Stimulated activated CD8-positive, alpha-beta memory T cell treated with anti-CD3 and anti-CD28 coated beads, Interleukin-7, amount 100 ng/mL, for 4 hours (primary cell): ENCODE measurements around the gene ENTPD6.
"Not testable (repeated sequence)": the region's sequence is repeated elsewhere in the genome, so short reads cannot be mapped to it uniquely, and the experiment has no call there.

ENCODE experiments used
- DNase-seq, 2 donors: peaks; one replicate each; pipeline ENCODE4 v3.0.0-alpha.2; 2020; ENCODE audit warnings: low read depth in 2 of 2

Gene ENTPD6

GRCh38 chr20:25195014-25195961 is at the start of gene ENTPD6:
TSS of gene ENTPD6 (plus strand) at chr20:25195712. CDS start at chr20:25206537, 10,825 bp downstream.
- DNase-seq, result peak; percentile 79 to 89

DNA sequence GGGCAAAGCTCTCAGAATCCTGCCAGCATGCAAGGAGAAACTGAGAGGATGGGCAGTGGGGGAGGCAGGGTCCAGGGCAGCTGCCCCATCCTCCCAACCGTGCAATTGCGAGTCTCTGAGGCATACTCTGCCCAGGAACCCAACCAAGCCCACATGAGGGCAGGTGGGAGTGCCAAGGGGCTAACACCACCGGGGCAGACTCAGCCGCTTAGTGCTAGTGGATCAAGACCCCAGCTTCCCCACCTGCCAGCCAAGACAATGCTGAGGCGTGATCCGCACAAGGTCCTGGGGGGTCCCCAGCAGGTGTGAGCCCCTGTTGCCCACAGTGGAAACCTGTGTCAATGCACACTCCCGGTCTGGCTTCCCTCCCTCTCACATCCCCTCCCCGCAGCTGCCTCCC is 48.5 kb upstream of the ENTPD6 start:
- no peak for DNase-seq

GRCh38 chr20:25147716-25148115 is 47.8 kb upstream of the ENTPD6 start:
- no peak for DNase-seq

- peak; percentile 53 to 62 for DNase-seq
These were observed 47.1 kb upstream of the ENTPD6 start for GRCh38 chr20:25148181-25148981.

GRCh38 chr20:25148982-25149846 is 46.3 kb upstream of the ENTPD6 start:
- DNase-seq, result no peak

DNA sequence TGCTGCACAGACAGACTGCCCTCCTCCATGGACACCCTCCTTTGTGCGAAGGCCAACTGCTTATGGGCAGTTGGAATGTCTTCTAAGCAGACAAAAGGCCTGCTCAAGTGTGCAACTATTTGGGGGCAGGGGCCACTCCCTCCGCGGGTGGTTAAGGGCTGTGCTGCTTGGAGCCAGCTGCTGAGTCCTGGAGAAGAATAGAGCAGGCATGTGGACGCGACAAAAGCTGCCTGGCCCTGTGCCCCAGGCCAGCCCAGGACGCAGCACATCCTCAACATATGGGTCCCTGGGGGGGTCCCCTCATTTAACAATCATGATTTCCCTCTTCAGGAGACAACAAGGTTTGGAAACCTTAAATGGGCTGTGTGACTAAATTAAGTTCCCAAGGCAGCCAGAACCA is 45.5 kb upstream of the ENTPD6 start:
- no peak for DNase-seq

DNA sequence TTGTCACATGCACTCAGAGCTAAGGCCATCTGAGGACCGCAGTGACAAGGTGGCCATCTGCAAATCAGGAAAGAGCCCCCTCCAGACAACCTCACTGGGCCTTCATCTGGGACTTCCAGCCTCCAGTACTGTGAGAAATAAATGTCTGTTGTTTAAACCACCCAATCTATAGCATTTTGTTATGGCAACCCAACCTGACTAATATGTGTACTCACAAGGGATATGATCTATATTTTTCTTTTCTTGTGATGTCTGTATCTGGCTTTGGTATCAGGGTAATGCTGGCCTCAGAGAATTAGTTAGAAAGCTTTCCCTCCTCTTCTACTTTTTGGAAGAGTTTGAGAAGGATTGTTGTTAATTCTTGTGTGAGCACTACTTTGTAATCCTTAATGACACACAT is 37.5 kb upstream of the ENTPD6 start:
- DNase-seq, result no peak

GRCh38 chr20:25160467-25160866 is 35.0 kb upstream of the ENTPD6 start:
- DNase-seq, result no peak

- no peak for DNase-seq
These were observed 34.6 kb upstream of the ENTPD6 start for GRCh38 chr20:25160897-25161296.

- no peak for DNase-seq
These were observed 30.4 kb upstream of the ENTPD6 start for GRCh38 chr20:25165128-25165527.

DNA sequence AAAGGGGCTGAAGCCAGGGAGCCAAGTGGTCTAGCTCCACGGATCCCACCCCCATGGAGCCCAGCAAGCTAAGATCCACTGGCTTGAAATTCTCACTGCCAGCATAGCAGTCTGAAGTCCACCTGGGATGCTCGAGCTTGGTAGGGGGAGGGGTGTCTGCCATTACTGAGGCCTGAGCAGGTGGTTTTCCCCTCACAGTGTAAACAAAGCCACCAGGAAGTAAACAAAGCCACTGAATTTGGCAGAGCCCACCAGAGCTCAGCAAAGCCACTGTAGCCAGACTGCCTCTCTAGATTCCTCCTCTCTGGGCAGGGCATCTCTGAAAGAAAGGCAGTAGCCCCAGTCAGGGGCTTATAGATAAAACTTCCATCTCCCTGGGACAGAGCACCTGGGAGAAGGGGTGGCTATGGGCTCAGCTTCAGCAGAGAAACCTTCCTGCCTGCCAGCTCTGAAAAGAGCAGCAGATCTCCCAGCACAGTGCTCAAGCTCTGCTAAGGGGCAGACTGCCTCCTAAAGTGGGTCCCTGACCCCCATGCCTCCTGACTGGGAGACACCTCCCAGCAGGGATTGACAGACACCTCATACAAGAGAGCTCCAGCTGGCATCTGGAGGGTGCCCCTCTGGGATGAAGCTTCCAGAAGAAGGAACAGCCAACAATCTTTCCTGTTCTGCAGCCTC is 29.3 kb upstream of the ENTPD6 start:
- DNase-seq, result not testable (repeated sequence)

GRCh38 chr20:25173321-25173720 is 22.2 kb upstream of the ENTPD6 start:
- no peak for DNase-seq

GRCh38 chr20:25173886-25174308 is 21.6 kb upstream of the ENTPD6 start:
- DNase-seq, result no peak

GRCh38 chr20:25176184-25176583 is 19.3 kb upstream of the ENTPD6 start:
- DNase-seq, result no peak

GRCh38 chr20:25177890-25178321 is 17.6 kb upstream of the ENTPD6 start:
- no peak for DNase-seq

GRCh38 chr20:25178563-25179438 is 16.7 kb upstream of the ENTPD6 start:
- DNase-seq, result no peak

GRCh38 chr20:25179439-25180089 is 15.9 kb upstream of the ENTPD6 start:
- no peak for DNase-seq

GRCh38 chr20:25184391-25184790 is 11.1 kb upstream of the ENTPD6 start:
- DNase-seq, result not testable (repeated sequence)

DNA sequence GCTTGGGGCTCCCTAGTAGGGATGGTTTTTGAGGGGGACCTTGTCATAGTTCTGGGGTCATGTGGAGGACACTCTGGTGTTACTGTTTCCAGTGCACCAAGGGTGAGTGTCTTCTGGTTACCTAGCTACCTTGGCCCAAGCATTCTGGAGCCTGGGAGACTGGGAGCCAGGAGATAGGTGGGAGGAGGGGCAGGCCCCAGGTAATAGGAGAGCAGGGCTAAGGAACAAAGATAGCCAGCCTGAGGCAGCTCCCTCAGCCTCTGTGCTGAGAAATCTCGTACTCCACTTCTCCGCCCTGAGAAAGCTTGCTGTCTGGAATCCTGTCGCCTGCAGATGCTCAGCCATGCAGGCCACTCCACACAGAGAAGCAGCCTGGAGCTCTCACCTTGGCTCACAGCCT is 8.3 kb upstream of the ENTPD6 start:
- no peak for DNase-seq
